GM12801 (cell line): Measurements from ENCODE around the gene CHD2.

ENCODE experiments used
- CTCF ChIP-seq: IDR thresholded peaks from one replicate; pipeline ENCODE4 v1.5.1; 2011; ENCODE audit warnings: control low read depth; ENCODE audit not compliant: insufficient read length; ENCODE audit errors: extremely low read depth

CHD2 gene

GRCh38 chr15:93065641-93066045 lies 165.5 kb downstream of the CHD2 start:
- TF ChIP-seq CTCF: no peak

- no peak for TF ChIP-seq CTCF
These were observed 166.1 kb downstream of the CHD2 start for GRCh38 chr15:93066224-93066681.

GRCh38 chr15:93066834-93067648 lies 166.9 kb downstream of the CHD2 start:
- no peak for TF ChIP-seq CTCF

- TF ChIP-seq CTCF: no peak
These were observed 167.5 kb downstream of the CHD2 start for GRCh38 chr15:93067649-93068085.

GRCh38 chr15:93068581-93069199 lies 168.6 kb downstream of the CHD2 start:
- no peak for TF ChIP-seq CTCF

- TF ChIP-seq CTCF: no peak
These were observed 170.0 kb downstream of the CHD2 start for GRCh38 chr15:93070132-93070531.

GRCh38 chr15:93070551-93071296 lies 170.6 kb downstream of the CHD2 start:
- no peak for TF ChIP-seq CTCF
